Gastroesophageal sphincter (tissue), 3 donors: Measurements from ENCODE around the gene TTLL12.

ENCODE experiments used
- POLR2A ChIP-seq, 2 donors: fragments of 450-650 bp; IDR thresholded peaks; one replicate each; pipeline ENCODE4 v1.6.1; 2017; ENCODE audit warnings: antibody characterized with exemption in 2 of 2, mild to moderate bottlenecking in 2 of 2, moderate library complexity in 1 of 2
- TF ChIP-seq, protein P1 (sequence below), 4 experiments: fragments of 200-600 bp in 2 of 4; fragments of 450-650 bp in 2 of 4; sonication (generic) in 1 of 4; IDR thresholded peaks; one replicate each; pipeline ENCODE4 v1.5.1; 2017 to 2019; ENCODE audit warnings: antibody characterized with exemption in 4 of 4, mild to moderate bottlenecking in 2 of 4, moderate library complexity in 2 of 4

DNA sequence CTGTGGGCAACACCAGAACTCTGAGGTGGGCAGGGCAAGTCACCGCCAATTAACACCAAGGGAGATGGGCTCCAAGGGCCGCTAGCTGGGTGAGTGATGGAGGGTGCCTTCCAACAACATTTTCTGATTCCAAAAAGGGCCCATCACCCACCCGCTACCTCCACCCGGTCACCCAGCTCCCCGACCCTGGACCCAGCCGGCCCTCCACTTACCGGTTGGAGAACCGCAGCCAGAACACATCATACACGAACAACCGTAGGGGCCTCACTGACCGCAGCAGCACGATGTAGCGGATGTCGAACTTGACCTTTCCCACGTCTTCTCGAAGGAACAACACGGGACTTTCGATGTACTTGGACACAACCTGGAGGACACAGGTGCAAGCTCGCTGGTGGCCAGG, 14.7 kb downstream of the TTLL12 start:
- no peak for TF ChIP-seq POLR2A (IDR thresholded peaks at IDR 0.05)
- TF ChIP-seq, protein P1, sequence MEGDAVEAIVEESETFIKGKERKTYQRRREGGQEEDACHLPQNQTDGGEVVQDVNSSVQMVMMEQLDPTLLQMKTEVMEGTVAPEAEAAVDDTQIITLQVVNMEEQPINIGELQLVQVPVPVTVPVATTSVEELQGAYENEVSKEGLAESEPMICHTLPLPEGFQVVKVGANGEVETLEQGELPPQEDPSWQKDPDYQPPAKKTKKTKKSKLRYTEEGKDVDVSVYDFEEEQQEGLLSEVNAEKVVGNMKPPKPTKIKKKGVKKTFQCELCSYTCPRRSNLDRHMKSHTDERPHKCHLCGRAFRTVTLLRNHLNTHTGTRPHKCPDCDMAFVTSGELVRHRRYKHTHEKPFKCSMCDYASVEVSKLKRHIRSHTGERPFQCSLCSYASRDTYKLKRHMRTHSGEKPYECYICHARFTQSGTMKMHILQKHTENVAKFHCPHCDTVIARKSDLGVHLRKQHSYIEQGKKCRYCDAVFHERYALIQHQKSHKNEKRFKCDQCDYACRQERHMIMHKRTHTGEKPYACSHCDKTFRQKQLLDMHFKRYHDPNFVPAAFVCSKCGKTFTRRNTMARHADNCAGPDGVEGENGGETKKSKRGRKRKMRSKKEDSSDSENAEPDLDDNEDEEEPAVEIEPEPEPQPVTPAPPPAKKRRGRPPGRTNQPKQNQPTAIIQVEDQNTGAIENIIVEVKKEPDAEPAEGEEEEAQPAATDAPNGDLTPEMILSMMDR (IDR thresholded peaks at IDR 0.05), result no peak
